ENCODE results near the gene PCAT6. TPM values are rescaled to one million over a fixed set of nuclear protein-coding genes. Genes with fewer than 3 reads are reported as not detected.
A peak's percentile ranks its signal among the peaks of the same experiment; 100 is the strongest.

The PCAT6 gene
- total RNA-seq, 1 donor from 2014 or later: 0.67 TPM

GRCh38 chr1:202843081-202843480, 32.3 kb downstream of the PCAT6 start:
- no peaks in the 10 kb centered on the region for H3K27me3 Mint-ChIP-seq
- ChIA-PET POLR2A (interaction anchor here (0.7 kb wide), 1 partner anchor 58 kb away, joined by 3 read pairs; no protein-coding TSS in a partner anchor), CTCF (no interaction called here)
- ATAC-seq (ENCODE audit: low read depth): no peak
- H3K4me3 Mint-ChIP-seq: no peak overlapping the region
- TF ChIP-seq CTCF (IDR thresholded peaks at IDR 0.05): no peak
- H3K36me3 Mint-ChIP-seq (ENCODE audit: low read depth): no peaks in the 10 kb centered on the region
- DNase-seq: no peak
- no peak overlapping the region for H3K27ac Mint-ChIP-seq
- H3K9me3 Mint-ChIP-seq: no peaks in the 10 kb centered on the region
- intact Hi-C loops (cut with micrococcal nuclease): no loop called here
- peaks cover 3% of the 10 kb centered on the region for H3K4me1 Mint-ChIP-seq

- Mint-ChIP-seq H3K36me3 (ENCODE audit: low read depth) (no peaks in the 10 kb centered on the region), H3K4me1 (peaks cover 9% of the 10 kb centered on the region), H3K27ac (no peak overlapping the region), H3K4me3 (no peak overlapping the region), H3K27me3 (no peaks in the 10 kb centered on the region), H3K9me3 (no peaks in the 10 kb centered on the region)
- POLR2A ChIA-PET: no interaction called here
- ATAC-seq (ENCODE audit: low read depth): no peak
- TF ChIP-seq CTCF (IDR thresholded peaks at IDR 0.05): no peak
- DNase-seq: no peak
- CTCF ChIA-PET: no interaction called here
- intact Hi-C loops (cut with micrococcal nuclease): no loop called here
Measured at GRCh38 chr1:202844259-202844658, 33.5 kb downstream of the PCAT6 start.

- no peaks in the 10 kb centered on the region for H3K27me3 Mint-ChIP-seq
- ChIA-PET CTCF (no interaction called here), POLR2A (no interaction called here)
- no peaks in the 10 kb centered on the region for H3K36me3 Mint-ChIP-seq (ENCODE audit: low read depth)
- no peak overlapping the region for H3K27ac Mint-ChIP-seq
- peaks cover 13% of the 10 kb centered on the region for H3K4me1 Mint-ChIP-seq
- intact Hi-C loops (cut with micrococcal nuclease): no loop called here
- H3K9me3 Mint-ChIP-seq: no peaks in the 10 kb centered on the region
- DNase-seq (no peak), ATAC-seq (ENCODE audit: low read depth) (no peak)
- no peak for TF ChIP-seq CTCF (IDR thresholded peaks at IDR 0.05)
- no peak overlapping the region for H3K4me3 Mint-ChIP-seq
Measured at GRCh38 chr1:202844935-202845334, 34.2 kb downstream of the PCAT6 start.

GRCh38 chr1:202848191-202848542, 37.4 kb downstream of the PCAT6 start:
- peaks cover 25% of the 10 kb centered on the region for H3K4me1 Mint-ChIP-seq
- ATAC-seq (ENCODE audit: low read depth): peak; percentile 81
- no peak for TF ChIP-seq CTCF (IDR thresholded peaks at IDR 0.05)
- H3K27me3 Mint-ChIP-seq: no peaks in the 10 kb centered on the region
- POLR2A ChIA-PET: no interaction called here
- DNase-seq: no peak
- H3K36me3 Mint-ChIP-seq (ENCODE audit: low read depth): no peaks in the 10 kb centered on the region
- H3K27ac Mint-ChIP-seq: peak overlapping the region; percentile 3
- CTCF ChIA-PET: no interaction called here
- intact Hi-C loops (cut with micrococcal nuclease): no loop called here
- no peaks in the 10 kb centered on the region for H3K9me3 Mint-ChIP-seq
- no peak overlapping the region for H3K4me3 Mint-ChIP-seq

- no peak for TF ChIP-seq CTCF (IDR thresholded peaks at IDR 0.05)
- no peak for DNase-seq
- intact Hi-C loops (cut with micrococcal nuclease): loop anchor here (5.0 kb wide), 1 partner anchor 98 kb away; no protein-coding TSS in a partner anchor
- H3K27ac Mint-ChIP-seq: peak overlapping the region; percentile 36
- no peaks in the 10 kb centered on the region for H3K27me3 Mint-ChIP-seq
- no peaks in the 10 kb centered on the region for H3K36me3 Mint-ChIP-seq (ENCODE audit: low read depth)
- peaks cover 25% of the 10 kb centered on the region for H3K4me1 Mint-ChIP-seq
- peak; percentile 9 for ATAC-seq (ENCODE audit: low read depth)
- ChIA-PET CTCF (no interaction called here), POLR2A (no interaction called here)
- no peak overlapping the region for H3K4me3 Mint-ChIP-seq
- no peaks in the 10 kb centered on the region for H3K9me3 Mint-ChIP-seq
Measured at GRCh38 chr1:202850593-202851362, 40.0 kb downstream of the PCAT6 start.

Data from activated B cell treated with CpG ODN at 0.5 μM for 24 hours (primary cell).